GM23248 (cell line): ENCODE results near the gene ANO1. TPM values are rescaled to one million over a fixed set of nuclear protein-coding genes. Genes with fewer than 3 reads are reported as not detected.
"Not testable (repeated sequence)": the region's sequence is repeated elsewhere in the genome, so short reads cannot be mapped to it uniquely, and the experiment has no call there.

Experiments used
- DNase-seq: peaks from one replicate; pipeline ENCODE4 v3.0.0-alpha.2; 2015
- H2AFZ ChIP-seq: fragments of 200-600 bp; sonication (generic); 2 replicates; pipeline ENCODE4 v1.6.1; 2016; ENCODE audit warnings: antibody characterized with exemption
- H3F3A ChIP-seq: fragments of 200-600 bp; sonication (generic); 2 replicates; pipeline ENCODE4 v1.6.1; 2016; ENCODE audit warnings: mild to moderate bottlenecking, antibody characterized with exemption, mixed run types; ENCODE audit not compliant: insufficient read depth
- H3K27ac ChIP-seq: fragments of 200-600 bp; sonication (generic); 2 replicates; pipeline ENCODE4 v1.5.1; 2016; ENCODE audit warnings: mild to moderate bottlenecking
- H3K27me3 ChIP-seq: fragments of 200-600 bp; sonication (generic); replicated peaks from 2 replicates; pipeline ENCODE4 v1.6.1; 2016; ENCODE audit warnings: mild to moderate bottlenecking; ENCODE audit not compliant: insufficient read depth
- H3K36me3 ChIP-seq: fragments of 200-600 bp; sonication (generic); 2 replicates; pipeline ENCODE4 v1.6.1; 2016; ENCODE audit warnings: low read depth, mild to moderate bottlenecking
- H3K4me1 ChIP-seq: fragments of 200-600 bp; sonication (generic); 2 replicates; pipeline ENCODE4 v1.6.1; 2016; ENCODE audit warnings: mild to moderate bottlenecking; ENCODE audit not compliant: insufficient read depth
- H3K4me2 ChIP-seq: fragments of 200-600 bp; sonication (generic); one replicate; pipeline ENCODE4 v1.6.1; 2016; ENCODE audit warnings: mild to moderate bottlenecking; ENCODE audit not compliant: unreplicated experiment
- H3K4me3 ChIP-seq: fragments of 200-600 bp; sonication (generic); 2 replicates; pipeline ENCODE4 v1.5.1; 2016; ENCODE audit warnings: mild to moderate bottlenecking
- H3K79me2 ChIP-seq: fragments of 200-600 bp; sonication (generic); 2 replicates; pipeline ENCODE4 v1.6.1; 2016; ENCODE audit warnings: mild to moderate bottlenecking; ENCODE audit not compliant: insufficient read depth
- H3K9ac ChIP-seq: fragments of 200-600 bp; sonication (generic); 2 replicates; pipeline ENCODE4 v1.6.1; 2016; ENCODE audit warnings: mild to moderate bottlenecking
- H3K9me2 ChIP-seq: fragments of 200-600 bp; sonication (generic); 2 replicates; pipeline ENCODE4 v1.6.1; 2016; ENCODE audit warnings: mixed run types, mild to moderate bottlenecking, moderate library complexity; ENCODE audit not compliant: insufficient read depth
- H3K9me3 ChIP-seq: fragments of 200-600 bp; sonication (generic); one replicate; pipeline ENCODE4 v1.6.1; 2017; ENCODE audit warnings: low read depth
- H4K20me1 ChIP-seq: fragments of 200-600 bp; sonication (generic); 2 replicates; pipeline ENCODE4 v1.6.0; 2016; ENCODE audit not compliant: insufficient read depth
- EZH2 ChIP-seq: fragments of 200-600 bp; sonication (generic); IDR thresholded peaks from 2 replicates; pipeline ENCODE4 v1.6.1; 2018; ENCODE audit warnings: antibody characterized with exemption, mild to moderate bottlenecking; ENCODE audit not compliant: insufficient read depth, poor library complexity, severe bottlenecking
- EZH2phosphoT487 ChIP-seq: fragments of 200-600 bp; sonication (generic); IDR thresholded peaks from 2 replicates; pipeline ENCODE4 v1.6.1; 2018; ENCODE audit warnings: antibody characterized with exemption, moderate library complexity, mild to moderate bottlenecking, low read depth; ENCODE audit not compliant: insufficient read depth
- WGBS, 2 experiments: methylation state at CpG; one replicate each; pipeline ENCODE4 v1.1.6; 2015 to 2017; ENCODE audit warnings: low lambda C conversion rate in 2 of 2, low coverage in 1 of 2; ENCODE audit errors: missing lambda C conversion rate in 2 of 2; 5-methylcytosine and 5-hydroxymethylcytosine counted together
- in situ Hi-C: fragments of 300-500 bp; cut with MboI; formaldehyde crosslinking; loops from 2 replicates; pipeline ENCODE4 v1.15.0; 2020
- polyA plus RNA-seq: library from polyadenylated mRNA; unstranded; fragments of >200 nt; fragmentation: Nextera tagmentation; extraction: Ambion mirVana; gene quantifications from 2 replicates; pipeline ENCODE4 v1.2.1, GENCODE V29; 2016
- total RNA-seq: library from RNA; depleted of rRNA; stranded (reverse); fragments of >200 nt; shearing (Covaris generic); gene quantifications from 2 replicates; pipeline ENCODE4 v1.2.3, GENCODE V29; 2014

Gene ANO1
- total and polyA plus RNA-seq, 2 experiments from 2014 or later, result 0.97 TPM; not detected in 1

DNA sequence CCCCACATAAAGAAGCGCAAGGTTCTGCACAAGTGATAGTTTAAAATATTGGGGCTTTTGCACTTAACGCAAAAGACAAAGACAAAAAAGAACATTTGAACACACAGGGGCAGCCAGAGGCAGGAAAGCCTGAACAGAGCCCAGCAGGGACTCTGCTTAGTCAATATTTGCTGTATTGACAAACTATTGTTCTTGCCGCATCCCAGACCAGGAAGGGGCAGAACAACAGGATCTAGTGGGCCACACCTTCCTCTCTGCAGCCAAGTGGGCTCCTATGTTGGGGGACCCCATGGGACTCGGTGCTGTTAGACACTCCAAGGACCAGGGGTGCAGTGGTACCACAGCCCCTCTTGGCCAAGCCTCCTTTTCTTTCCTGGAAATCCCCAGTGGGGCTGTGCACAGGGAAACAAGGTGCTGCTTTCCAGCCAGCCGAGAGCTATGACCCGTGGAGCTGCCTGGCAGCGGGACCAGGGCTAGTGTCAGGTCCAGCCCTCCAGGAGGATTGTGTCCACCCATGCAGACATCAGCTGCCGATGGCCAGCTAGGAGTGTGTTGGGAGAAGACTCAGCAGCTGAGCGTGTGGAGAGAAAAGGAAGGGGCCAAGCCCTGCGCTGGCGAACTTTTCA lies 43.3 kb upstream of the ANO1 start:
- no peak overlapping the region for H3K9ac ChIP-seq
- in situ Hi-C loops, result no loop called here
- no peak overlapping the region for H2AFZ ChIP-seq
- H4K20me1 ChIP-seq, result no peaks in the 10 kb centered on the region
- H3K79me2 ChIP-seq, result no peaks in the 10 kb centered on the region
- no peaks in the 10 kb centered on the region for H3K9me3 ChIP-seq
- no peaks in the 10 kb centered on the region for H3F3A ChIP-seq
- no peaks in the 10 kb centered on the region for H3K9me2 ChIP-seq
- no peaks in the 10 kb centered on the region for H3K36me3 ChIP-seq
- no peak overlapping the region for H3K27ac ChIP-seq
- no peaks in the 10 kb centered on the region for H3K4me1 ChIP-seq
- H3K4me3 ChIP-seq, result no peak overlapping the region
- 56 to 60% methylated on average over 11 of the region's 11 CpGs for WGBS, 2 experiments
- no peak for DNase-seq
- no peak overlapping the region for H3K4me2 ChIP-seq
- H3K27me3 ChIP-seq, result peaks cover 13% of the 10 kb centered on the region
- TF ChIP-seq EZH2 (no peak), EZH2phosphoT487 (no peak)

DNA sequence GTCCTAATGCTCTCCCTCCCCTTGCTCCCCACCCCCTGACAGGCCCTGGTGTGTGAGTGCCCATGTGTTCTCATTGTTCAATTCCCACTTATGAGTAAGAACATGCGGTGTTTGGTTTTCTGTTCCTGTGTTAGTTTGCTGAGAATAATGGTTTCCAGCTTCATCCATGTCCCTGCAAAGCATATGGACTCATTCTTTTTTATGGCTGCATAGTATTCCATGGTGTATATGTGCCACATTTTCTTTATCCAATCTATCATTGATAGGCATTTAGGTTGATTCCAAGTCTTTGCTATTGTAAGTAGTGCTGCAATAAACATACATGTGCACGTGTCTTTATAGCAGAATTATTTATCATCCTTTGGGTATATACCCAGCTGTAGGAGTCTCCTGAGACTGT lies 42.5 kb upstream of the ANO1 start:
- H3K4me2 ChIP-seq, H3K79me2 ChIP-seq, H4K20me1 ChIP-seq, in situ Hi-C loops, H3K4me1 ChIP-seq, H3K36me3 ChIP-seq, H3K4me3 ChIP-seq, H3F3A ChIP-seq, DNase-seq, H2AFZ ChIP-seq, H3K9me2 ChIP-seq, H3K9me3 ChIP-seq, H3K9ac ChIP-seq, H3K27ac ChIP-seq: not testable (repeated sequence)
- WGBS, 2 experiments, result 44 to 48% methylated on average over 2 of the region's 2 CpGs
- H3K27me3 ChIP-seq, result peaks cover 13% of the 10 kb centered on the region

GRCh38 chr11:70036971-70037882 lies 40.9 kb upstream of the ANO1 start:
- no peak overlapping the region for H3K27ac ChIP-seq
- H3K79me2 ChIP-seq, result no peaks in the 10 kb centered on the region
- no peak overlapping the region for H2AFZ ChIP-seq
- in situ Hi-C loops, result no loop called here
- H3K27me3 ChIP-seq, result peaks cover 13% of the 10 kb centered on the region
- H3K4me2 ChIP-seq, result no peak overlapping the region
- H3K9ac ChIP-seq, result no peak overlapping the region
- no peak for DNase-seq
- H3K36me3 ChIP-seq, result no peaks in the 10 kb centered on the region
- H3K9me3 ChIP-seq, result no peaks in the 10 kb centered on the region
- no peaks in the 10 kb centered on the region for H4K20me1 ChIP-seq
- no peaks in the 10 kb centered on the region for H3F3A ChIP-seq
- H3K9me2 ChIP-seq, result no peaks in the 10 kb centered on the region
- no peak overlapping the region for H3K4me3 ChIP-seq
- 34 to 39% methylated on average over 11 to 12 of the region's 12 CpGs for WGBS, 2 experiments
- no peak for TF ChIP-seq EZH2phosphoT487
- H3K4me1 ChIP-seq, result no peaks in the 10 kb centered on the region

DNA sequence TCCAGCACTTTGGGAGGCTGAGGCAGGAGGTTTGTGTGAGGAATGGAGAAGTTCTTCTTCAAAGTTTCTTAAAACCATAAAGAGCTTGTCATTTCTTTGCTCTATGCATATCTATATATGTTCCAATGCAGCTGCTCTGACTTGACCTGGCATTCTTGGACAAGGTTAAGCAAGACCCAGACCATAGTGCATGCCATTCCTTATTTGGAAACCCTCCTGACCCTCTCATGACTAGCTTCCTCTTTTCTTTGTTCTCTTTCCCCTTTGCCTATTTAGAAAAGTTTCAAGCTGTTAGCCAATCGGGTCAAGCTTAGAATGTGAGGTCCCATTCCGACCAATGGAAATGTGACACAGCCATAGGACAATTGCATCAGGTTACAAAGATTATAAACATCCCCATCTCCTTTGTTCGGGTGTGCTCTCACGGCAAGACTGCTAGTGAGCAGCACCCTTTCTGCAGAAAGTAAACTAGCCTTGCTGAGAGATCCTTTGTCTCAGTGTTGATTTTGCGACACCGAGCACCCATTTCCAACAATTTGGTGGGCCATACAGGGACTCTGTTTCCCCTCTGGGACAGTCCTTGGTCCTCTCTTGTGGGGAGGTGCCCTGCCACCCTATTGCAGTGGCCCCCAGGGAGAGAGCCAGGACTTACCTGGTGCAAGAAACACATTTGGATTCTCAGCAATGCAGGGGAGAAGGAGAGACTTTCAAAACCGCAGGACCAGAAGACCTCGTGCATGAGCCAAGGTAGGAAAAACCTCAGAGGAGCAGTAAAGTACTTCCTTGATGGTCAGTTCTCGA lies 39.9 kb upstream of the ANO1 start:
- in situ Hi-C loops, result no loop called here
- H3K4me1 ChIP-seq, result no peaks in the 10 kb centered on the region
- no peak overlapping the region for H3K4me2 ChIP-seq
- DNase-seq, result no peak
- no peak overlapping the region for H3K9ac ChIP-seq
- H3K79me2 ChIP-seq, result no peaks in the 10 kb centered on the region
- peaks cover 6% of the 10 kb centered on the region; the same call in 1 of the 2 replicates for H3K27me3 ChIP-seq
- H4K20me1 ChIP-seq, result no peaks in the 10 kb centered on the region
- H3K27ac ChIP-seq, result no peak overlapping the region
- H3K9me3 ChIP-seq, result no peaks in the 10 kb centered on the region
- TF ChIP-seq EZH2phosphoT487 (no peak), EZH2 (no peak)
- H3K4me3 ChIP-seq, result no peak overlapping the region
- H3K9me2 ChIP-seq, result no peaks in the 10 kb centered on the region
- H3F3A ChIP-seq, result no peaks in the 10 kb centered on the region
- WGBS, 2 experiments, result 37 to 41% methylated on average over 9 of the region's 9 CpGs
- no peaks in the 10 kb centered on the region for H3K36me3 ChIP-seq
- H2AFZ ChIP-seq, result no peak overlapping the region
